AML-193 (cell line): ENCODE results near the gene XPNPEP2.
A peak's percentile ranks its signal among the peaks of the same experiment; 100 is the strongest.

Experiments used
- DNase-seq, 2 experiments: peaks; one replicate each; lab custom pipeline; 2025; lab: John Stamatoyannopoulos, UW

XPNPEP2 gene

GRCh38 chrX:129780441-129781105 lies 41.8 kb downstream of the XPNPEP2 start:
- no peak for DNase-seq

- peak; percentile 59 to 64 for DNase-seq
Measured at GRCh38 chrX:129781134-129781672, 42.4 kb downstream of the XPNPEP2 start.

DNA sequence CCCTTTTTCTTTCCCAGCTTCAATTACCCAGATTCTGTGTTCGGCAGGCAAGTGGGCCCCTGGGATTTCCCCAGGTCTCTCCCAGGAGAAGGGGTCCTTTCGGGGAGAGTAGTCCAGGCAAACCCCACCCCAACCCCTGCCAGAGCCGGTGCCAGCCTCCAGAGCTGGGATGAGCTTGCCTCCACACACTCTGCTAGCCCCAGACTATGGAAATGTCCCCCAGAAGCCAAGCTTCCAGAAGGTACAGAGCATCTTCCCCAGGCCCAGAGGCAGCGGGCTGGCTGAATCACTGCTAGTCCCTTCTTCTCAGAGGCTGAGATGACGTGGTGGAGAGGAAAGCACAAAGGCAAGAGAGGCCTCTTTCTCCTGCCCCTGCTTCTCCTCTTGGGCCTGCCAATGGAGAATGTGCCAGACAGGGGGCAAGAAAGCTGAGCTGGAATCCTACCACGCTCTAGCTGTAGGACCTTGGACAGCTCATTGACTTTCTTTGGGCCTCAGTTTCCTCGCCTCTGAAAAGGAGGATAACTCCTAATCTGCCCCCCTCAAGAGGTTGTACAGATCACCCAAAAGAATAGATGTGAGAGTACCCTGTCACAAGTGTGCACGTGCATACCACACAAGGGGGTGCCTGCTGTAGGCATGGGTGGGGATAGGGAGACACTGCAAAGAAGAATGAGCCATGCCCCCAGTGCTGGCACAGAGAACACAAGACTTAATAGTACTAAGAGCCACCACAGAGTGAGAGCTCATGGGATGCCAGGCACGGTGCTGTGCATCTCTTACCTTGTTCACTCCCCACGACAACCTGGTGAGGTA lies 43.1 kb downstream of the XPNPEP2 start:
- DNase-seq = no peak

- DNase-seq = no peak
Measured at GRCh38 chrX:129782706-129783105, 43.9 kb downstream of the XPNPEP2 start.

DNA sequence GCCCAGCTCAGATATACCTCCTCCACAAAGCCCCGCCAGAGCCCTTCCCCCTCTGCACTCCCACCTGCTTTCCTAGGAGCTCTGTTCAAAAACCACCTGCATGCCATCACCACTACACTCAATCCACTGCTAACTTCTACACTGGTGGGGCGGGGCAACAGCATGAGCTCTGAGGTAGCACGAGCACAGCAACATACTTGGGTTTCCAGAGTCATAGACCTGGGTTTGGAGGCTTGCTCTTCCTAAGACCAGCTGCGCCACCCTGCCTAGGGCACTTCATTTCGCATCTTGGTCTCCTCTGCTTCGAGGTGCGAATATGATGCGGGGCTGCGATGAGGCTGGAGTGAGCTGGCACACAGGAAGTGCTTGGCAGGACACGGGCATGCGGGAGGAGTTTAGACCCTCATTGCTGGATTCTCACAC lies 44.5 kb downstream of the XPNPEP2 start:
- DNase-seq = no peak

GRCh38 chrX:129784371-129784770 lies 45.6 kb downstream of the XPNPEP2 start:
- no peak for DNase-seq

- no peak for DNase-seq
Measured at GRCh38 chrX:129785160-129785947, 46.6 kb downstream of the XPNPEP2 start.

- DNase-seq = no peak
Measured at GRCh38 chrX:129786210-129786651, 47.5 kb downstream of the XPNPEP2 start.

- DNase-seq = no peak
Measured at GRCh38 chrX:129787336-129788055, 48.7 kb downstream of the XPNPEP2 start.

DNA sequence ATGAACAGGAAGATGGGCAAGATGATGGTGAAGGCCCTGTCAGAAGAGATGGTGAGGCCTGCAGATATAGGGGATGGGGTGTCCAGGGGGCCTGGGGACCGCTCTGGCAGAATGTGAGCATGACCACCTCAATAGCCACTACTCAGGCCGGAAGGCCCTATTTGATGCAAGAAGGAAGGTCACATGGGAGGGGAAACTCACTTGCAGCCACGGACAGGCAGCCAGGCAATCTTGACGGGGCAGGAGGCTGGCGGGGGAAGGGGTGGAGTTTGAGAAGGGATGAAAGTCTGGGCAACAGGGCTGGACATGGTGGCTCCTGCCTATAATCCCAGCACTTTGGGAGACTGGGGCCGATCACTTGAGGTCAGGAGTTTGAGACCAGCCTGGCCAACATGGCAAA lies 49.7 kb downstream of the XPNPEP2 start:
- DNase-seq = no peak

GRCh38 chrX:129790146-129790545 lies 51.4 kb downstream of the XPNPEP2 start:
- no peak for DNase-seq

DNA sequence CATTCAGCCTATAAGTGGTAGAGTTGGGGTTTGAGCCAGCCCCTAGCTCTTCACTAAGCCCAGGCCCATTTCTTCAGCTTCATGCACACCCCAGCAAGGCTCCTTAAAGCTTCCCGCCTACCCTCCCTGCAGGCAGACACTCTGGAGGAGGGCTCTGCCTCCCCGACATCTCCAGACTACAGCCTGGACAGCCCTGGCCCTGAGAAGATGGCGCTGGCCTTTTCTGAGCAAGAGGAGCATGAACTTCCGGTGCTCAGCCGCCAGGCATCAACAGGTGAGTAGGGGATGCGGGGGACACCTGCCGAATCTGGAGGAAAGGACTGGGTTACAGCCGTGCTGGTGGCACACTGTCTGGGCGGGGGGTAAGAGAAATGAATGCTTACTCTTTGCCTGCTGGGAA lies 52.0 kb downstream of the XPNPEP2 start:
- no peak for DNase-seq

DNA sequence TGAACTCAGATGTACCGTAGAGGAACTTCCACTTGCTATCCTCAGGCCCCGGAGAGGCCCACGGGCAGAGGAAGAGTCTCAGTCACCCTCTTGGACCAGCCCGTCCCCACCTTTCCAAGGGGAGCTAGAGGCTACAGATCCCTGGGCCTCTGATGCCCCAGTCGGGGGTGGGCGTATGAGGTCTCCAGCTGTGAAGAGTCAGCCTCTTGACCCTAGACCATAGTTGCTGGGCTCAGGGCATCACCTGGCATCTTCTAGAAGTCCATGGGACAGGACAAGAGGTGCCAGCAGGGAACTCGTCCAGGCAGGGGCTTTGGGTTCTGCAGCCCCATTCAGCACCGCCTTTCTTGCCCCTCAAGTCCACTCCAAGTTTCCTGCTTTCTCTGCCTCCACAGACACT lies 52.6 kb downstream of the XPNPEP2 start:
- DNase-seq = no peak

DNA sequence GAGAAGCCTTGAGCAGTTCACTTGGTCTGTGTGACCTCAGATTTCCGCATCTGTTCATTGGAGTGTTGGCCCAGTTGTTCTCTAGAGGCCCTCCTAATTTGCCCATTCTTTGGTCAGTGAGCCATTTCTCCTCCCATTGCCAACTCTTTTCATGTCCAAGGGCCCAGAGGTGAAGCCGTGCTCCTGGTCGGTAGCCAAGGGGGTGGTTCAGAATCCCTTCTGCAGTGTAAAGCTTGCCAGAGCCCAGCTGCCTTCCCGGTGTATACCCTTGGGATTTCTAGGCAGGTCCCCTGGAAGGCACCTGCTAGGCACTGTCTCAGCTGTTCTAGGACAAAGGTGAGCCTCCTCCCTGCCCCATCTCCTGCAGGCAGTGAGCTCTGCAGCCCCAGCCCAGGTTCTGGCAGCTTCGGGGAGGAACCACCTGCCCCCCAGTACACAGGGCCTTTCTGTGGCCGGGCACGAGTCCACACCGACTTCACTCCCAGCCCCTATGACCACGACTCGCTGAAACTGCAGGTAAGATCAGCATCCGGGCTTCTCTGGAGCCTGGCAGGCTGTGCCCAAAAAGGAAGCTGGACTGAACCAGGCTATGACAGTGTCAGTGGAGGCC lies 53.3 kb downstream of the XPNPEP2 start:
- DNase-seq = no peak

- no peak for DNase-seq
Measured at GRCh38 chrX:129792586-129793291, 54.0 kb downstream of the XPNPEP2 start.

DNA sequence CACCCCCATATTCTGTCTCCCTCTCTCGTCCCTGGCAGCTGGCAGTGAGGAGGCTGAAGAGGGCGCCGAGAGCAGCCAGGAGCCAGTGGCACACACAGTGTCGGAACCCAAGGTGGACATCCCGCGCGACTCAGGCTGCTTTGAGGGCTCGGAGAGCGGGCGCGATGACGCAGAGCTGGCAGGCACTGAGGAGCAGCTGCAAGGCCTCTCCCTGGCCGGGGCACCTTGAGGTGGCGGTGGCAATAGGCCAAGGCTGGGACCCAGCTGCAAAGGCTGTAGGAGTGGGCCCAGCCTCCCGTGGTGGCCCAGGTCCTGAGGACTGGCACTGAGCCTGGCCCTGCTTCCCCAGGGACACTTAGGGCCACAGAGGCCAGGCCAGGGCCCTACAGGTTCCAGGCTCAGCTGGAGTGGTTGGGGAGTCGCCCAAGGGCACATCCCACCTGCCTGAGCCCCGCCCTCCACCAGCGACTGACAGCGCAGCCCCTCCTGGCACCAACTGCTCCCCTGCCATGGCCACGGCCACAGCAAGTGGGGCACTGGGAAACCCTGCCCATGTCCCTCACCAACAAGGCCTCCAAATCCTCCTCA lies 54.9 kb downstream of the XPNPEP2 start:
- DNase-seq = no peak

DNA sequence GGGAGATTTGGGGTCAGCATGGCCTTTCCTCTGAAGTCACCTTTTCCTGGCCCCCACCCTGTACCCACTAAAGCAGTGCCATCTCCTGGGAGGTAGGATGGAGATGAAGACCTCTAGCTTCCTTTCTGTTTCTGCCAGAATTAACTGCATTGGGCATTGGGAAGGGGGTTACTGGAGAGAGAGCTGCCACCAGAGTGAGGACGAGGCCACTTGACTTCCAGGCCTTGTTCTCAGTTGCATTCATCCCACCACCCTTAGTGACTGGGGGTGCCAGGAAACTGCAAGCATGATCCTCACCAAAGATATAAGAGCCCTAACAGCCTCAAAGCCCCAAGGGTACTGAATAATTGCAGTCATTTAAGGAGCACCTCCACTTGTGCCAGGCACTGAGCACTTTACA lies 56.8 kb downstream of the XPNPEP2 start:
- no peak for DNase-seq

DNA sequence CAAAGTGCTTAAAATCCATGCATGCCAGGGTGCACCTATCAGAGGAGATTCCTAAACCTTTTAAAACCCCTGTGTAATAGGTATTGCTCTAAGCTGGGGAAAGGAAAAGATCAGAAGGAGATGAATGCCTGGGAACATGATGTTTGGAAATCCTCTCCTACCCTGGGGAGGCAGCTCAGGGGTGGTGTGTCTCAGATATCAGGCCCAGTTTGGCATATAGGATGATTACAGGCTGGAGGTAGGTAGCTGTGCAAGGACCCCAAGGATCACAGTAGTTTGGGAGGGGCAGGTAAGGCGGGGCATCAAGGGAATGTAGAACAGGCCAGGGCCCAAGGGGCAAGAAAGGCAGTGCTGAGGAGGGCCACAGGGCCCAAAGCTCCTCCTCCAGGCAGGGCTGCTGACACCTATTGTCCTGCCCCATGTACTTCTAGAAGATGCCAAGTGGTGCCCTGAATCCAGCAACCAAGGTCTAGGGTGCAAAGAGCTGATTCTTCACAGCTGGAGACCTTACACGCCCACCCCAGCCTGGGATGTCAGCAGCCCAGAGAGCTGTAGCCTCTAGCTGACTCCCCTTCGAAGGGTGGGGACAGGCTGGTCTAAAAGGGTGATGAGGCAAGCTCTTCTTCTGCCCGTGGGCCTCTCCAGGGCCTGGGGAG lies 58.6 kb downstream of the XPNPEP2 start:
- no peak for DNase-seq

GRCh38 chrX:129798456-129798855 lies 59.7 kb downstream of the XPNPEP2 start:
- DNase-seq = no peak

- DNase-seq = no peak
Measured at GRCh38 chrX:129798888-129799287, 60.1 kb downstream of the XPNPEP2 start.
